ENCODE results near the gene GLDN.

DNA sequence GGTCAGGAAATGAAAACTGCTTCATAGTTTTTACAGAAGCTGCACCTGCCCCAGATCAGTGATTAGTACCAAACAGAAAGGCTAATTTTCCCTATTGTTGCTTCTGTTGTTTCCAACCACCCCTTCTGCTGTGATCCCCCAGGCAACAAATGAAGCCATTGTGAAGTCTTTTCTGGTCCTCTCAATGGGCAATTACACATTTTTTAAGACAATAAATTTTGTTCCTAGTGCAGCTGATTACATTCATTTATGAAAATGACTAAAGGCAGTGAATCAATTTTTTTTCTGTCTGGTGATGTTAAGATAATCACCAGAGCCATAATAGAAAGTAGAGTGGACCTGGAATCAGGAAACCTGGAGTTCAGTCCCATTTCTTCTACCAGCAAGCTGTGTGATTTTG lies 32.7 kb downstream of the GLDN start:
- TF ChIP-seq CTCF (IDR thresholded peaks at IDR 0.05): no peak
- TF ChIP-seq POLR2A (IDR thresholded peaks at IDR 0.05; ENCODE audit: low read depth): no peak
- no peak for TF ChIP-seq POLR2AphosphoS5 (IDR thresholded peaks at IDR 0.05)
